NB4 (cell line): ENCODE measurements around the gene SH2D6.

Source experiments
- DNase-seq: peaks from one replicate; pipeline ENCODE4 v3.0.0; 2010; ENCODE audit warnings: low read depth
- H3K4me3 ChIP-seq: one replicate; pipeline ENCODE4 v1.5.1; 2011; ENCODE audit warnings: mild to moderate bottlenecking, low read depth, low read length, moderate library complexity
- CTCF ChIP-seq: IDR thresholded peaks from one replicate; pipeline ENCODE4 v1.5.1; 2012; ENCODE audit warnings: low read depth, low read length
- MYC ChIP-seq: IDR thresholded peaks from 2 replicates; pipeline ENCODE4 v1.6.1; 2011; ENCODE audit warnings: low read depth, low read length
- POLR2A ChIP-seq: IDR thresholded peaks from 2 replicates; pipeline ENCODE4 v1.6.1; 2011; ENCODE audit warnings: mild to moderate bottlenecking; ENCODE audit not compliant: insufficient read length; ENCODE audit errors: extremely low read depth
- TF ChIP-seq, protein P1 (sequence below): IDR thresholded peaks from 2 replicates; pipeline ENCODE4 v1.6.1; 2011; ENCODE audit warnings: low read depth, low read length

The SH2D6 gene

GRCh38 chr2:85440729-85441128 lies 22.2 kb downstream of the SH2D6 start:
- DNase-seq, result no peak

GRCh38 chr2:85441864-85442263 lies 23.4 kb downstream of the SH2D6 start:
- TF ChIP-seq MYC (no peak), POLR2A (no peak), CTCF (no peak)
- TF ChIP-seq, protein P1, sequence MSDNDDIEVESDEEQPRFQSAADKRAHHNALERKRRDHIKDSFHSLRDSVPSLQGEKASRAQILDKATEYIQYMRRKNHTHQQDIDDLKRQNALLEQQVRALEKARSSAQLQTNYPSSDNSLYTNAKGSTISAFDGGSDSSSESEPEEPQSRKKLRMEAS, result no peak
- DNase-seq, result no peak
- no peak overlapping the region for H3K4me3 ChIP-seq

More at GRCh38 chr2:85440729-85441128, 22.2 kb downstream of the SH2D6 start:
- no peak overlapping the region for H3K4me3 ChIP-seq
- no peak for TF ChIP-seq MYC
- no peak for TF ChIP-seq CTCF
- TF ChIP-seq, protein P1, result no peak
- no peak for TF ChIP-seq POLR2A

DNA sequence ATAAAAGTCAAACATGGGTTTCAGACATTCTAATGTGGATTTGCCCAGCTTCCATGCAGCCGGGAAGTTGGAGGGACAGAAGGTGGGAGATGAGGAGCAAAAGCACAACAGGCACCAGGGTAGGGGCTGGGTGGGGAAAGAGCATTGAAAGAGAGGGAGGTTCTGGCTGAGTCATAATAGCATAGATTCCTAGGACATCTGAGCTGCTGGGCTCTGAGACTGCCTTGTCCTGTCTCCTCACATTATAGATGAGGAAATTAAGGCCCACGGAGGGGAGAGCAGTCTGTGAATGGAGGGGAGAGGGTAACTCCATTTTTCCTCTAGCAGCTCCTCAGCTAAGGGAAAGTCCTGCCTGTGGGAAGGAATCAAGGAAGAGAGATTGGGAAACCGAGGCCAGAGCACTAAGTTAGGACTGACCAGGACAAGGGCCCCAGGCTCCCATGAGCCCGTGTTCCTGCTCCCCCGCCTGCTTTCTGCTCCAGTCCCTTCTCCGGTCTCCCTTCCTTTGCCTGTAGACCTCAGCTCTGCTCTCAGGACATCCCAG lies 26.2 kb downstream of the SH2D6 start:
- DNase-seq, result no peak
- no peak overlapping the region for H3K4me3 ChIP-seq
- TF ChIP-seq CTCF (no peak), POLR2A (no peak), MYC (no peak)

GRCh38 chr2:85445316-85446295 lies 27.1 kb downstream of the SH2D6 start:
- TF ChIP-seq MYC (no peak), POLR2A (no peak), CTCF (no peak)
- TF ChIP-seq, protein P1, result no peak
- no peak for DNase-seq
- no peak overlapping the region for H3K4me3 ChIP-seq

DNA sequence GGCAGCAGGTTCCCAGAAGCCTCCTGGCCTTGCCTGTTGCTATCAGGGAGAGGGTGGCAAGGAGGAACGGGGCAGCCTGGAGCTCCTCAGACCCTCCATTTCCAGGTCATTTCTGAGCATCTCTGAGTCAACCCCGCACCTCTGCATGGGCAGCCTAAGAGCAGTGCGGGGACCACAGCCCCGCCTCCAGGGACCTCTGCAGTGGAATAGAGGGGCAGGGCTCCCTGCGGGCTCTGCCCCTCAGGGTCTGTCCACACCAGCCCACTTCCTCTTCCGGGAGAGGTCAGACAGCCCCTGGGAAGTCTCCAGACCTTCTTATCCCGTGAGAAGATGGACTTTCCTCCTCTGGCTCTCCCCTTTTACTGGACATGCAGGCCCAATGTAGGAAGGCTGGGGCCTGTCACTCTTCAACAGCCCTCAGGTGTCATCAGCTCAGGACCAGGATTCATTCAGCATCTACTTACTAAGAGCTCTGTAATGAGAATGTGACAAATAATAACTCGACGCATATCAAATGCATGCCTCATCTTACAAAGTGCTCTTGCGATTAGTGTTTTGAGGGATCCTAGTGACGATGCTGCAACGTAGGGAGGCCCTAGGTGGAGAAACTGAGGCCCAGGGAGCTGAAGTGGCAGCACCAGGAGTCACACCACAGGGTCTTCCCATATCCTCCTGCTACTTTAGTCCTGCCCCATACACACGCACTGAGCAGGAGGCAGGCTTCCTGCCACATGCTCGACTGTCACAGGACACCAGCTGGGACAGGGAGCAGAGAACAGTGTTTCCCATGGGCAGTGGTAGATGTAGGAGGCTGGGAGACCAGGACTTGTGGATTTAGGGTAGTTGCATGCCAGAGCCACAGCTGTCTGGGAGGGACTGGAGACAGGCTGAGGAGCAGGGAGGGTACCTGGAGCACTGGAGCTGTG lies 28.0 kb downstream of the SH2D6 start:
- no peak for TF ChIP-seq MYC
- no peak for TF ChIP-seq CTCF
- TF ChIP-seq, protein P1, result no peak
- no peak for TF ChIP-seq POLR2A
- peak; percentile 56 for DNase-seq
- H3K4me3 ChIP-seq, result no peak overlapping the region
